Gastrocnemius medialis (tissue), 4 donors: ENCODE results near the gene APBB3. TPM values are rescaled to one million over a fixed set of nuclear protein-coding genes. Genes with fewer than 3 reads are reported as not detected.

Experiments used
- ATAC-seq, 2 donors: fragments of 150-250 bp; one replicate each; pipeline ENCODE4 v1.9.1; 2016
- DNase-seq, 2 donors: peaks; one replicate each; pipeline ENCODE4 v3.0.0-alpha.2; 2019
- H3K27ac ChIP-seq, 4 donors: fragments of 200-600 bp; sonication (generic); 1 replicate in 1 of 4; 2 replicates in 3 of 4; pipeline ENCODE4 v1.5.1; 2016 to 2018; ENCODE audit warnings: mild to moderate bottlenecking in 2 of 4, moderate library complexity in 1 of 4
- H3K27me3 ChIP-seq, 3 donors: fragments of 200-600 bp; sonication (generic) in 2 of 3; 1 replicate in 1 of 3; 2 replicates in 2 of 3; pipeline versions ENCODE4 v1.5.1 to v1.6.0; 2016 to 2019; ENCODE audit warnings: mild to moderate bottlenecking in 1 of 3, moderate library complexity in 1 of 3
- H3K36me3 ChIP-seq, 2 donors: fragments of 200-600 bp; sonication (generic) in 1 of 2; one replicate each; pipeline ENCODE4 v1.5.1; 2017 to 2018
- H3K4me1 ChIP-seq, 2 donors: fragments of 200-600 bp; sonication (generic) in 1 of 2; one replicate each; pipeline ENCODE4 v1.5.1; 2016 to 2017; ENCODE audit warnings: mild to moderate bottlenecking in 2 of 2
- H3K4me3 ChIP-seq, 4 donors: fragments of 200-600 bp; sonication (generic) in 3 of 4; 1 replicate in 1 of 4; 2 replicates in 3 of 4; pipeline ENCODE4 v1.5.1; 2016 to 2019; ENCODE audit warnings: mild to moderate bottlenecking in 2 of 4
- H3K9me3 ChIP-seq, 3 donors: fragments of 200-600 bp; sonication (generic) in 2 of 3; 1 replicate in 1 of 3; 2 replicates in 2 of 3; pipeline ENCODE4 v1.5.1; 2016 to 2019
- POLR2A ChIP-seq, 2 donors: fragments of 450-650 bp; IDR thresholded peaks; one replicate each; pipeline ENCODE4 v1.6.1; 2017; ENCODE audit warnings: antibody characterized with exemption in 2 of 2, mild to moderate bottlenecking in 2 of 2, moderate library complexity in 2 of 2
- in situ Hi-C, 4 donors: fragments of 200-750 bp; cut with MboI; loops; one replicate each; pipeline versions ENCODE4 v1.15.0 to v1.8.0; 2017; ENCODE audit warnings: low sequenced_read_pairs in 4 of 4
- intact Hi-C: fragments of 100-400 bp; cut with DNase I; formaldehyde crosslinking; loops from one replicate; pipeline ENCODE4 v1.15.1; 2023; ENCODE audit warnings: low total_unique reads
- microRNA-seq, 2 donors: library from miRNA; unstranded; fragments of <30 nt; microRNA quantifications; one replicate each; pipeline ENCODE4, GENCODE V29; 2016; ENCODE audit warnings: borderline replicate concordance in 2 of 2
- total RNA-seq, 4 donors: library from RNA; depleted of rRNA; stranded (reverse); fragments of >200 nt; gene quantifications; one replicate each; pipeline versions ENCODE4 v1.1.0 to v1.2.3, GENCODE V29; 2016
- TF ChIP-seq, protein P1 (sequence below), 5 experiments: fragments of 450-650 bp in 3 of 5; fragments of 200-600 bp in 2 of 5; sonication (generic) in 2 of 5; IDR thresholded peaks in 4 of 5; conservative IDR thresholded peaks in 1 of 5; 1 replicate in 4 of 5; 2 replicates in 1 of 5; pipeline ENCODE4 v1.5.1; 2016 to 2019; ENCODE audit warnings: antibody characterized with exemption in 5 of 5, mild to moderate bottlenecking in 3 of 5, moderate library complexity in 3 of 5

APBB3 gene
- total RNA-seq, 4 donors from 2014 or later: 4.1 to 12.5 (median 9.0) TPM

DNA sequence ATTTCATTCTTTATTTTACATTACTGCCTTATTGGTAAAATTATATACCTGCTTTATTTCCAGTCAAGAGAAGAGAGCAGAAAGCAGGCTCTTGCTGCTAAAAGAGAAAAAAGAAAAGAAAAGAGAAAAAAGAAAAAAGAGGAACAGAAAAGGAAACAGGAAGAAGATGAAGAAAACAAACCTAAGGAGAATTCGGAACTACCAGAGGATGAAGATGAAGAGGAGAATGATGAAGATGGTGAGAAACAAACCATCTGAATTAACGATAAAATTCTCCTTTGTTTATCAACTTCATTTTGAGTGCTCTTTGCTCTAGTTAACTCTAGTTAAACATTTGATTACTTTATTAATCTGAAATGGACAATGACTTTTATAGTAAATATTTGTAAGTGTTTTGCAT, 40.4 kb downstream of the APBB3 start:
- H3K36me3 ChIP-seq: peaks cover 9 to 58% of the 10 kb centered on the region in 2 donors
- TF ChIP-seq, protein P1, sequence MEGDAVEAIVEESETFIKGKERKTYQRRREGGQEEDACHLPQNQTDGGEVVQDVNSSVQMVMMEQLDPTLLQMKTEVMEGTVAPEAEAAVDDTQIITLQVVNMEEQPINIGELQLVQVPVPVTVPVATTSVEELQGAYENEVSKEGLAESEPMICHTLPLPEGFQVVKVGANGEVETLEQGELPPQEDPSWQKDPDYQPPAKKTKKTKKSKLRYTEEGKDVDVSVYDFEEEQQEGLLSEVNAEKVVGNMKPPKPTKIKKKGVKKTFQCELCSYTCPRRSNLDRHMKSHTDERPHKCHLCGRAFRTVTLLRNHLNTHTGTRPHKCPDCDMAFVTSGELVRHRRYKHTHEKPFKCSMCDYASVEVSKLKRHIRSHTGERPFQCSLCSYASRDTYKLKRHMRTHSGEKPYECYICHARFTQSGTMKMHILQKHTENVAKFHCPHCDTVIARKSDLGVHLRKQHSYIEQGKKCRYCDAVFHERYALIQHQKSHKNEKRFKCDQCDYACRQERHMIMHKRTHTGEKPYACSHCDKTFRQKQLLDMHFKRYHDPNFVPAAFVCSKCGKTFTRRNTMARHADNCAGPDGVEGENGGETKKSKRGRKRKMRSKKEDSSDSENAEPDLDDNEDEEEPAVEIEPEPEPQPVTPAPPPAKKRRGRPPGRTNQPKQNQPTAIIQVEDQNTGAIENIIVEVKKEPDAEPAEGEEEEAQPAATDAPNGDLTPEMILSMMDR (IDR thresholded peaks at IDR 0.05 in 4 of 5, conservative IDR thresholded peaks at IDR 0.05 in 1 of 5): no peak
- TF ChIP-seq POLR2A (IDR thresholded peaks at IDR 0.05): no peak
- in situ Hi-C loops (no loop called here), intact Hi-C loops (no loop called here)
- H3K27me3 ChIP-seq: no peaks in the 10 kb centered on the region
- no peak for ATAC-seq
- no peak for DNase-seq
- H3K9me3 ChIP-seq: no peaks in the 10 kb centered on the region
- H3K4me3 ChIP-seq: no peak overlapping the region
- H3K27ac ChIP-seq: no peak overlapping the region
- no peaks in the 10 kb centered on the region for H3K4me1 ChIP-seq

DNA sequence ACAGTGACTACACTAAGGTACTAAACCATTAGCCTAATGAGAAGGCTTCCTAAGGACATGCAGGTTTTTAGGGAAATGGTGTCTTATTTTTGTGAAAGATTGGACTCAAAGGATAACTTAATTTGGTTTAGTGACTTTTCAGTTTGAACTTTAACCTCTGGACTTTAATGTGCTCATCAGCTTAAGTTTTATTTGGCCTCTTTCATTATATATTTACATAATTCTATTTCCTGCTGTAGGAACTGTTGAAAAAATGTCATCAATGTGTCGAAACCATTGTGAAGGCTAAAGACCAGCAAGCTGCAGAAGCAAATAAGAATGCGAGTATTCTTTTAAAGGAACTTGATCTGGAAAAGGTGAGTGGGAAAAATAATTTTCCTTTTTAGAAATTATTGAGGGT, 51.3 kb downstream of the APBB3 start:
- intact Hi-C loops: no loop called here
- no peaks in the 10 kb centered on the region for H3K9me3 ChIP-seq
- H3K27me3 ChIP-seq: no peaks in the 10 kb centered on the region
- no peaks in the 10 kb centered on the region for H3K4me1 ChIP-seq
- DNase-seq (no peak), ATAC-seq (no peak)
- no peak overlapping the region for H3K4me3 ChIP-seq
- H3K27ac ChIP-seq: no peak overlapping the region
- peaks cover 0 to 68% of the 10 kb centered on the region in 2 donors for H3K36me3 ChIP-seq
- TF ChIP-seq POLR2A (IDR thresholded peaks at IDR 0.05): no peak
- TF ChIP-seq, protein P1 (IDR thresholded peaks at IDR 0.05 in 4 of 5, conservative IDR thresholded peaks at IDR 0.05 in 1 of 5): no peak
- in situ Hi-C loops: no loop called here

- Histone ChIP-seq H3K27me3 (no peaks in the 10 kb centered on the region), H3K4me1 (no peaks in the 10 kb centered on the region), H3K4me3 (no peak overlapping the region), H3K36me3 (peaks cover 0 to 94% of the 10 kb centered on the region in 2 donors), H3K27ac (no peak overlapping the region), H3K9me3 (no peaks in the 10 kb centered on the region)
- intact Hi-C loops (no loop called here), in situ Hi-C loops (loop anchor here in 1 of 4 donors (10.0 kb wide), 1 partner anchor 55 kb away; no protein-coding TSS in a partner anchor)
- TF ChIP-seq, protein P1 (IDR thresholded peaks at IDR 0.05 in 4 of 5, conservative IDR thresholded peaks at IDR 0.05 in 1 of 5): no peak
- no peak for TF ChIP-seq POLR2A (IDR thresholded peaks at IDR 0.05)
- ATAC-seq: no peak
- no peak for DNase-seq
Measured at GRCh38 chr5:140509898-140510297, 54.5 kb downstream of the APBB3 start.

Small RNA genes within 50 kb of the gene (microRNA-seq; reads per million reads assigned to microRNA genes)
- 0 reads per million in 2 donors for gene MIR6831

Other genes starting within 250 kb of the APBB3 start
- 10 to 100 TPM in 3 of 4 donors, 1 to 10 TPM in 1; 5.3 to 22.2 (median 17.6) TPM for gene HBEGF, start 218.0 kb downstream of the APBB3 start, total RNA-seq
- not detected for gene SLC4A9, start 204.4 kb downstream of the APBB3 start, total RNA-seq
- gene ANKHD1, start 162.8 kb downstream of the APBB3 start, total RNA-seq: 10 to 100 TPM; 51.3 to 93.6 (median 72.7) TPM
- gene EIF4EBP3, start 16.9 kb downstream of the APBB3 start, total RNA-seq: 100 to 1,000 TPM in 1 of 4 donors, 10 to 100 TPM in 3; 38.6 to 118 (median 51.8) TPM
- gene SRA1, start 7.1 kb downstream of the APBB3 start, total RNA-seq: 10 to 100 TPM; 34.1 to 67.3 (median 40.6) TPM
- 100 to 1,000 TPM in 2 of 4 donors, 10 to 100 TPM in 2; 71.7 to 152 (median 114) TPM for gene SLC35A4, start 230 bp upstream of the APBB3 start, total RNA-seq
- gene CD14, start 68.6 kb upstream of the APBB3 start, total RNA-seq: 10 to 100 TPM; 12.2 to 22.9 (median 16.1) TPM
- 10 to 100 TPM in 2 of 4 donors, 1 to 10 TPM in 2; 5.1 to 15.4 (median 9.5) TPM for gene TMCO6, start 74.9 kb upstream of the APBB3 start, total RNA-seq
- 100 to 1,000 TPM in 2 of 4 donors, 10 to 100 TPM in 2; 86.9 to 121 (median 102) TPM for gene NDUFA2, start 83.0 kb upstream of the APBB3 start, total RNA-seq
- 100 to 1,000 TPM in 3 of 4 donors, 10 to 100 TPM in 1; 94.5 to 169 (median 143) TPM for gene IK, start 83.2 kb upstream of the APBB3 start, total RNA-seq
- gene WDR55, start 100.3 kb upstream of the APBB3 start, total RNA-seq: 10 to 100 TPM; 10.9 to 18.7 (median 15.1) TPM
- 1 to 10 TPM in 2 of 4 donors, under 1 TPM in 1, not detected in 1; 0.20 to 5.0 (median 1.8) TPM for gene DND1, start 109.0 kb upstream of the APBB3 start, total RNA-seq
- gene HARS1, start 126.8 kb upstream of the APBB3 start, total RNA-seq: 10 to 100 TPM; 38.2 to 72.9 (median 59.4) TPM
- 10 to 100 TPM; 25.2 to 36.0 (median 27.0) TPM for gene HARS2, start 126.9 kb upstream of the APBB3 start, total RNA-seq
- 10 to 100 TPM; 44.2 to 56.5 (median 51.9) TPM for gene ZMAT2, start 135.8 kb upstream of the APBB3 start, total RNA-seq
- gene PCDHA1, start 221.5 kb upstream of the APBB3 start, total RNA-seq: not detected
- under 1 TPM in 1 of 4 donors, not detected in 3; 0.12 TPM for gene PCDHA2, start 230.3 kb upstream of the APBB3 start, total RNA-seq
- under 1 TPM in 2 of 4 donors, not detected in 2; 0.07 to 0.20 TPM for gene PCDHA3, start 236.5 kb upstream of the APBB3 start, total RNA-seq
- gene PCDHA4, start 242.5 kb upstream of the APBB3 start, total RNA-seq: under 1 TPM in 2 of 4 donors, not detected in 2; 0.20 to 0.23 TPM